A549 (cell line): Measurements from ENCODE around the gene SSH3. TPM values are rescaled to one million over a fixed set of nuclear protein-coding genes. Genes with fewer than 3 reads are reported as not detected.

ENCODE experiments used
- ATAC-seq, 2 experiments: fragments of 200-7000 bp in 1 of 2; fragments of >200 bp in 1 of 2; cut with Nextera tagmentation in 1 of 2; cut with Tn5 transposase in 1 of 2; 3 replicates each; pipeline versions ENCODE4 v1.8.0 to v1.9.1; 2018 to 2020; ENCODE audit warnings: mild to moderate bottlenecking in 1 of 2, moderate library complexity in 1 of 2
- CTCF ChIA-PET: fragments of 300-600 bp; sonication (Branson Sonifier 250); formaldehyde crosslinking; extraction: SDS; loops from one replicate; lab custom pipeline; 2021; ENCODE audit warnings: antibody characterized with exemption, inconsistent platforms; lab: Yijun Ruan, JAX
- POLR2A ChIA-PET: fragments of 350-600 bp; formaldehyde crosslinking; extraction: SDS; loops from one replicate; lab custom pipeline; 2021; ENCODE audit warnings: antibody characterized with exemption, inconsistent platforms; lab: Yijun Ruan, JAX
- DNase-seq, 2 experiments: peaks; one replicate each; pipeline versions ENCODE4 v3.0.0 to v3.0.0-alpha.2; 2011 to 2016; ENCODE audit warnings: low read depth in 1 of 2, low spot score in 1 of 2
- FAIRE-seq: peaks from 2 replicates; lab custom pipeline; 2011; peaks lifted over from hg19 to GRCh38; lab: Jason Lieb, UNC
- H3K27ac ChIP-seq, 2 experiments: fragments of >200 bp; sonication (Bioruptor Twin); formaldehyde crosslinking; 3 replicates each; pipeline ENCODE4 v1.5.1; 2016 to 2017
- H3K4me1 ChIP-seq: fragments of >200 bp; sonication (Bioruptor Twin); formaldehyde crosslinking; 3 replicates; pipeline ENCODE4 v1.6.1; 2016
- H3K4me2 ChIP-seq: fragments of >200 bp; sonication (Bioruptor Twin); formaldehyde crosslinking; 3 replicates; pipeline ENCODE4 v1.6.1; 2016
- H3K4me3 ChIP-seq: fragments of >200 bp; sonication (Bioruptor Twin); formaldehyde crosslinking; 3 replicates; pipeline ENCODE4 v1.5.1; 2016
- H3K9me3 ChIP-seq: fragments of >200 bp; sonication (Bioruptor Twin); formaldehyde crosslinking; 3 replicates; pipeline ENCODE4 v1.6.1; 2016
- FOSL2 ChIP-seq, 2 experiments: fragments of 450-650 bp in 1 of 2; fragments of >200 bp in 1 of 2; sonication (Bioruptor Twin) in 1 of 2; formaldehyde crosslinking; IDR thresholded peaks; 2 replicates each; pipeline versions ENCODE4 v1.5.0 to v1.6.1; 2016 to 2020; ENCODE audit warnings: mild to moderate bottlenecking in 1 of 2, moderate library complexity in 1 of 2
- JUN ChIP-seq, 2 experiments: fragments of >200 bp; sonication (Bioruptor Twin); formaldehyde crosslinking; IDR thresholded peaks; 2 replicates in 1 of 2; 3 replicates in 1 of 2; pipeline ENCODE4 v1.6.1; 2016 to 2017
- MAX ChIP-seq: IDR thresholded peaks from 2 replicates; pipeline ENCODE4 v1.6.1; 2012
- POLR2A ChIP-seq: IDR thresholded peaks from 2 replicates; pipeline ENCODE4 v1.6.1; 2012; ENCODE audit warnings: mild to moderate bottlenecking, low read length
- WGBS: methylation state at CpG from one replicate; pipeline ENCODE4 v1.1.6; 2017; ENCODE audit errors: missing lambda C conversion rate; 5-methylcytosine and 5-hydroxymethylcytosine counted together
- polyA plus RNA-seq, 4 experiments: library from polyadenylated mRNA; depleted of rRNA in 3 of 4; stranded (reverse); fragments of >200 nt; fragmentation: RNase III in 1 of 4; extraction: RNeasy Plus Mini Kit Qiagen cat#74134 plus additional on column Dnase treatment in 1 of 4; gene quantifications; 2 replicates in 3 of 4; 3 replicates in 1 of 4; pipeline ENCODE4 v1.2.3, GENCODE V29; 2011 to 2017
- small RNA-seq, 6 experiments: library from RNA; depleted of rRNA; stranded (forward); fragments of <200 nt; gene quantifications; one replicate each; pipeline ENCODE3, GENCODE V24; 2012
- TF ChIP-seq, protein P1 (sequence below): IDR thresholded peaks from 2 replicates; pipeline ENCODE4 v1.6.1; 2012

Gene SSH3
- polyA plus RNA-seq, 2 of the 4 experiments (the other 2 are of a cell fraction): 13.9 to 24.1 TPM

DNA sequence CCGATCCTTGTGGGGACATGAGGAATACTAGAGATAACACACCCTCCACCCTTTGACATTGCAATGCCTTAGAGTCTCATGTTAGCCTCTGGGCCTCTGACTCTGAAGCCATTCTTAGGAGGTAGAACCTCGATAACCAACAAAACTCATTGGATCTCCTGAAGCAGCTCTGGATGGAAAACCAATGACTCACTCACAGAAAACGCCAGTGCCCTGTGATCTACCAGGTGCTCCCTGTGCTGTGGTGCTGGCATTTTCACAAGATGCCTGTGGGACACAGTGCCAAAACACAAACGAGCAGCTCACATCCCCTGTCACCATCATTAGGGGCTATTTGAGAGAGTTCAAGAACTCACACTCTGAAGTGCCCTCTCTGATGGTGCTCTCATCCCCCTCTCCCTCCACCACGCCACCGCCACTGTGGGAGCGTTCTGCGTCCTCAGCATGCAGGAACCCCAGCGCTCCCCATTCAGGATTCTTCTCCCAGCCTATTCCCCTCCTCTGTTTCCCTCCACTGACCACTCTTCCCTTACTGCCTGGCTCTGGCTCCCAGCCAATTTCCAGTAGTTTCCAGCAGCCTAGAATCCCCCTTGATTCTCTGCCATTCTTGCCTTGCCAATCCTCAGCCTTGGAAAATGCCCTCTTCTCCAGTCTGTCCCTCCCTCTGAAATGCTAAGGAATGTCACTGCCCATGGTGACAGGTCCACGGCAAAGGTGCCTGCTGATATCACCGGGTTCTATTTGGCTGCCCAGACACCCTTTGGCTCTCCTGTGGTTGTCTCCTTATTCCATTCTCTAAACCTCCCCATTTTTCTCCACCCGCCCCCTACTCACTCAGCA, 54.7 kb downstream of the SSH3 start:
- H3K27ac ChIP-seq: peak overlapping the region; percentile 93 to 98
- 64% methylated on average over 12 of the region's 12 CpGs for WGBS
- no peaks in the 10 kb centered on the region for H3K9me3 ChIP-seq
- TF ChIP-seq FOSL2 (IDR thresholded peaks at IDR 0.05) (peak; percentile 12; the same call in 1 of the 2 replicates), FOSL2 (CRISPR knock-in tag; IDR thresholded peaks at IDR 0.05) (peak; percentile 63), POLR2A (no peak), MAX (0 out of 2 replicates have a peak, but pooled peaks have one; percentile 28), JUN (IDR thresholded peaks at IDR 0.05) (peak in 1 of 2 experiments; percentile 27; a peak in 1 of 5 replicates)
- TF ChIP-seq, protein P1, sequence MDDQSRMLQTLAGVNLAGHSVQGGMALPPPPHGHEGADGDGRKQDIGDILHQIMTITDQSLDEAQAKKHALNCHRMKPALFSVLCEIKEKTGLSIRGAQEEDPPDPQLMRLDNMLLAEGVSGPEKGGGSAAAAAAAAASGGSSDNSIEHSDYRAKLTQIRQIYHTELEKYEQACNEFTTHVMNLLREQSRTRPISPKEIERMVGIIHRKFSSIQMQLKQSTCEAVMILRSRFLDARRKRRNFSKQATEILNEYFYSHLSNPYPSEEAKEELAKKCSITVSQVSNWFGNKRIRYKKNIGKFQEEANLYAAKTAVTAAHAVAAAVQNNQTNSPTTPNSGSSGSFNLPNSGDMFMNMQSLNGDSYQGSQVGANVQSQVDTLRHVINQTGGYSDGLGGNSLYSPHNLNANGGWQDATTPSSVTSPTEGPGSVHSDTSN: peak; percentile 64; the same call in 1 of the 2 replicates
- DNase-seq (peak; percentile 43 to 61), FAIRE-seq (no peak), ATAC-seq (no peak)
- H3K4me3 ChIP-seq: no peak overlapping the region
- H3K4me1 ChIP-seq: peaks cover 72% of the 10 kb centered on the region
- ChIA-PET CTCF (interaction anchor here (1.8 to 20.0 kb wide), 4 partner anchors 13 to 111 kb away, joined by 6 to 1913 read pairs (median 43); partner anchors contain the start of genes CLCF1, PPP1CA, RAD9A and TBC1D10C), POLR2A (interaction anchor here (0.8 to 8.3 kb wide), 4 partner anchors 15 to 44 kb away, joined by 4 to 172 read pairs (median 68); partner anchors contain the start of genes CLCF1, PPP1CA and RAD9A)
- peak overlapping the region; percentile 93 for H3K4me2 ChIP-seq

Small RNA genes within 50 kb of the gene (small RNA-seq; reads per million reads assigned to genes)
- 0 to 1.7 (median 0) reads per million in 6 experiments for gene RN7SKP239

Other genes starting within 250 kb of the SSH3 start
- gene RHOD, start 246.7 kb upstream of the SSH3 start, polyA plus RNA-seq (2011; rRNA removed): 12.8 and 13.6 TPM in 2 replicates
- 24.8 to 33.2 TPM (median 32.7 TPM) in 3 replicates for gene RHOD, start 246.7 kb upstream of the SSH3 start, polyA plus RNA-seq (2017; fragmentation: RNase III; extraction: RNeasy Plus Mini Kit Qiagen cat#74134 plus additional on column Dnase treatment)
- gene KDM2A, start 184.3 kb upstream of the SSH3 start, polyA plus RNA-seq (2011; rRNA removed): 42.8 and 48.0 TPM in 2 replicates
- gene KDM2A, start 184.3 kb upstream of the SSH3 start, polyA plus RNA-seq (2017; fragmentation: RNase III; extraction: RNeasy Plus Mini Kit Qiagen cat#74134 plus additional on column Dnase treatment): 34.5 TPM in 3 replicates
- 20.1 and 20.5 TPM in 2 replicates for gene GRK2, start 37.1 kb upstream of the SSH3 start, polyA plus RNA-seq (2011; rRNA removed)
- gene GRK2, start 37.1 kb upstream of the SSH3 start, polyA plus RNA-seq (2017; fragmentation: RNase III; extraction: RNeasy Plus Mini Kit Qiagen cat#74134 plus additional on column Dnase treatment): 27.0 to 29.7 TPM (median 29.5 TPM) in 3 replicates
- gene ANKRD13D, start 14.2 kb upstream of the SSH3 start, polyA plus RNA-seq (2011; rRNA removed): 15.4 and 17.0 TPM in 2 replicates
- 22.5 to 24.5 TPM (median 24.2 TPM) in 3 replicates for gene ANKRD13D, start 14.2 kb upstream of the SSH3 start, polyA plus RNA-seq (2017; fragmentation: RNase III; extraction: RNeasy Plus Mini Kit Qiagen cat#74134 plus additional on column Dnase treatment)
- gene POLD4, start 50.0 kb downstream of the SSH3 start, polyA plus RNA-seq (2011; rRNA removed): 140 and 157 TPM in 2 replicates
- 131 to 159 TPM (median 148 TPM) in 3 replicates for gene POLD4, start 50.0 kb downstream of the SSH3 start, polyA plus RNA-seq (2017; fragmentation: RNase III; extraction: RNeasy Plus Mini Kit Qiagen cat#74134 plus additional on column Dnase treatment)
- 23.9 and 25.8 TPM in 2 replicates for gene CLCF1, start 70.1 kb downstream of the SSH3 start, polyA plus RNA-seq (2011; rRNA removed)
- gene CLCF1, start 70.1 kb downstream of the SSH3 start, polyA plus RNA-seq (2017; fragmentation: RNase III; extraction: RNeasy Plus Mini Kit Qiagen cat#74134 plus additional on column Dnase treatment): 31.0 to 37.1 TPM (median 36.0 TPM) in 3 replicates
- 19.0 and 19.6 TPM in 2 replicates for gene RAD9A, start 88.5 kb downstream of the SSH3 start, polyA plus RNA-seq (2011; rRNA removed)
- 41.6 to 43.7 TPM (median 43.0 TPM) in 3 replicates for gene RAD9A, start 88.5 kb downstream of the SSH3 start, polyA plus RNA-seq (2017; fragmentation: RNase III; extraction: RNeasy Plus Mini Kit Qiagen cat#74134 plus additional on column Dnase treatment)
- gene PPP1CA, start 98.3 kb downstream of the SSH3 start, polyA plus RNA-seq (2011; rRNA removed): 174 and 178 TPM in 2 replicates
- gene PPP1CA, start 98.3 kb downstream of the SSH3 start, polyA plus RNA-seq (2017; fragmentation: RNase III; extraction: RNeasy Plus Mini Kit Qiagen cat#74134 plus additional on column Dnase treatment): 200 to 208 TPM (median 205 TPM) in 3 replicates
- not detected in 2 replicates for gene TBC1D10C, start 100.6 kb downstream of the SSH3 start, polyA plus RNA-seq (2011; rRNA removed)
- gene TBC1D10C, start 100.6 kb downstream of the SSH3 start, polyA plus RNA-seq (2017; fragmentation: RNase III; extraction: RNeasy Plus Mini Kit Qiagen cat#74134 plus additional on column Dnase treatment): 0.08 TPM in 1 of 3 replicates, not detected in the others
- 0.08 and 0.15 TPM in 2 replicates for gene CARNS1, start 112.1 kb downstream of the SSH3 start, polyA plus RNA-seq (2011; rRNA removed)
- 0.09 to 0.12 TPM (median 0.10 TPM) in 3 replicates for gene CARNS1, start 112.1 kb downstream of the SSH3 start, polyA plus RNA-seq (2017; fragmentation: RNase III; extraction: RNeasy Plus Mini Kit Qiagen cat#74134 plus additional on column Dnase treatment)
- 34.6 and 40.9 TPM in 2 replicates for gene RPS6KB2, start 125.0 kb downstream of the SSH3 start, polyA plus RNA-seq (2011; rRNA removed)
- gene RPS6KB2, start 125.0 kb downstream of the SSH3 start, polyA plus RNA-seq (2017; fragmentation: RNase III; extraction: RNeasy Plus Mini Kit Qiagen cat#74134 plus additional on column Dnase treatment): 45.4 to 49.2 TPM (median 47.9 TPM) in 3 replicates
- 0.19 and 0.34 TPM in 2 replicates for gene PTPRCAP, start 134.2 kb downstream of the SSH3 start, polyA plus RNA-seq (2011; rRNA removed)
- 0.25 to 0.56 TPM (median 0.36 TPM) in 3 replicates for gene PTPRCAP, start 134.2 kb downstream of the SSH3 start, polyA plus RNA-seq (2017; fragmentation: RNase III; extraction: RNeasy Plus Mini Kit Qiagen cat#74134 plus additional on column Dnase treatment)
- 34.6 and 38.0 TPM in 2 replicates for gene CORO1B, start 139.9 kb downstream of the SSH3 start, polyA plus RNA-seq (2011; rRNA removed)
- gene CORO1B, start 139.9 kb downstream of the SSH3 start, polyA plus RNA-seq (2017; fragmentation: RNase III; extraction: RNeasy Plus Mini Kit Qiagen cat#74134 plus additional on column Dnase treatment): 37.9 to 46.0 TPM (median 44.2 TPM) in 3 replicates
- not detected in 2 replicates for gene GPR152, start 149.2 kb downstream of the SSH3 start, polyA plus RNA-seq (2011; rRNA removed)
- gene GPR152, start 149.2 kb downstream of the SSH3 start, polyA plus RNA-seq (2017; fragmentation: RNase III; extraction: RNeasy Plus Mini Kit Qiagen cat#74134 plus additional on column Dnase treatment): not detected in 3 replicates
- not detected in 2 replicates for gene CABP4, start 151.8 kb downstream of the SSH3 start, polyA plus RNA-seq (2011; rRNA removed)
- gene CABP4, start 151.8 kb downstream of the SSH3 start, polyA plus RNA-seq (2017; fragmentation: RNase III; extraction: RNeasy Plus Mini Kit Qiagen cat#74134 plus additional on column Dnase treatment): not detected in 3 replicates
- gene TMEM134, start 165.7 kb downstream of the SSH3 start, polyA plus RNA-seq (2011; rRNA removed): 18.1 and 18.8 TPM in 2 replicates
- gene TMEM134, start 165.7 kb downstream of the SSH3 start, polyA plus RNA-seq (2017; fragmentation: RNase III; extraction: RNeasy Plus Mini Kit Qiagen cat#74134 plus additional on column Dnase treatment): 18.0 to 20.6 TPM (median 18.9 TPM) in 3 replicates
- 50.8 and 56.3 TPM in 2 replicates for gene AIP, start 179.5 kb downstream of the SSH3 start, polyA plus RNA-seq (2011; rRNA removed)
- 57.1 to 74.1 TPM (median 68.8 TPM) in 3 replicates for gene AIP, start 179.5 kb downstream of the SSH3 start, polyA plus RNA-seq (2017; fragmentation: RNase III; extraction: RNeasy Plus Mini Kit Qiagen cat#74134 plus additional on column Dnase treatment)
- 13.0 and 14.2 TPM in 2 replicates for gene PITPNM1, start 201.8 kb downstream of the SSH3 start, polyA plus RNA-seq (2011; rRNA removed)
- 32.6 to 42.0 TPM (median 36.4 TPM) in 3 replicates for gene PITPNM1, start 201.8 kb downstream of the SSH3 start, polyA plus RNA-seq (2017; fragmentation: RNase III; extraction: RNeasy Plus Mini Kit Qiagen cat#74134 plus additional on column Dnase treatment)
- gene CDK2AP2, start 204.6 kb downstream of the SSH3 start, polyA plus RNA-seq (2011; rRNA removed): 36.6 and 38.7 TPM in 2 replicates
- 47.8 to 53.1 TPM (median 51.3 TPM) in 3 replicates for gene CDK2AP2, start 204.6 kb downstream of the SSH3 start, polyA plus RNA-seq (2017; fragmentation: RNase III; extraction: RNeasy Plus Mini Kit Qiagen cat#74134 plus additional on column Dnase treatment)
- not detected in 2 replicates for gene CABP2, start 219.9 kb downstream of the SSH3 start, polyA plus RNA-seq (2011; rRNA removed)
- gene CABP2, start 219.9 kb downstream of the SSH3 start, polyA plus RNA-seq (2017; fragmentation: RNase III; extraction: RNeasy Plus Mini Kit Qiagen cat#74134 plus additional on column Dnase treatment): not detected in 3 replicates